Stimulated activated CD8-positive, alpha-beta memory T cell treated with anti-CD3 and anti-CD28 coated beads, Interleukin-12 subunit alpha, Interleukin-12 subunit beta, amount 100 ng/mL, for 24 hours (primary cell): ENCODE data around the gene TMEM87B.
"Not testable (repeated sequence)": the region's sequence is repeated elsewhere in the genome, so short reads cannot be mapped to it uniquely, and the experiment has no call there.

Experiments used
- DNase-seq: peaks from one replicate; pipeline ENCODE4 v3.0.0-alpha.2; 2020; ENCODE audit errors: extremely low read depth

The TMEM87B gene

DNA sequence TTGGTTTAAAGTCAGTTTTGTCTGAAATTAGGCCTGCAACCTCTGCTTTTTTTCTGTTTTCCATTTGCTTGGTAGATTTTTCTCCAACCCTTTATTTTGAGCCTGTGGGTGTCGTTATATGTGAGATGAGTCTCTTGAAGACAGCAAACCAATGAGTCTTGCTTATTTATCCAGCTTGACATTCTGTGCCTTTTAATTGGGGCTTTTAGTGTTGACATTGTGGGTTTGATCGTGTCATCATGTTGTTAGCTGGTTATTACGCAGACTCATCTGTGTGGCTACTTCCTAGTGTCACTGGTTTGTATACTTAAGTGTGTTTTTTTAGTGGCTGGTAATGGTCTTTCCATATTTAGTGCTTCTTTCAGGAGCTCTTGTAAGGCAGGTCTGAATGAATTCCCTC lies 18.8 kb downstream of the TMEM87B start:
- no peak for DNase-seq

DNA sequence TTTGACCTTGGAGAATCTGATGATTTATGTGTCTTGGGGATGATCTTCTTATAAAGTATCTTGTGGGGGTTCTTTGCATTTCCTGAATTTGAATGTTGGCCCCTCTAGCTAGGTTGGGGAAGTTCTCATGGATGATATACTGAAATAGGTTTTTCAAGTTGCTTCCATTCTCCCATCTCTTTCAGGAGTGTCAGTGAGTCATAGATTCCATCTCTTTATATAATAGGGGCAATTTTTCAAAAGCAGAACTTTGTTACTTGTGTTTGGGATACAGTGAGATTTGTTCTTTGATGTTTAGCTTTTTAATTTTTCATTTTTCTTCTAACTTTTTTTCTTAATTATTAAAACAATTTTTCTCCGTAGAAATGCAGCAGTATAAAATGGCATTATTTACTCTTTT lies 19.4 kb downstream of the TMEM87B start:
- DNase-seq = no peak

DNA sequence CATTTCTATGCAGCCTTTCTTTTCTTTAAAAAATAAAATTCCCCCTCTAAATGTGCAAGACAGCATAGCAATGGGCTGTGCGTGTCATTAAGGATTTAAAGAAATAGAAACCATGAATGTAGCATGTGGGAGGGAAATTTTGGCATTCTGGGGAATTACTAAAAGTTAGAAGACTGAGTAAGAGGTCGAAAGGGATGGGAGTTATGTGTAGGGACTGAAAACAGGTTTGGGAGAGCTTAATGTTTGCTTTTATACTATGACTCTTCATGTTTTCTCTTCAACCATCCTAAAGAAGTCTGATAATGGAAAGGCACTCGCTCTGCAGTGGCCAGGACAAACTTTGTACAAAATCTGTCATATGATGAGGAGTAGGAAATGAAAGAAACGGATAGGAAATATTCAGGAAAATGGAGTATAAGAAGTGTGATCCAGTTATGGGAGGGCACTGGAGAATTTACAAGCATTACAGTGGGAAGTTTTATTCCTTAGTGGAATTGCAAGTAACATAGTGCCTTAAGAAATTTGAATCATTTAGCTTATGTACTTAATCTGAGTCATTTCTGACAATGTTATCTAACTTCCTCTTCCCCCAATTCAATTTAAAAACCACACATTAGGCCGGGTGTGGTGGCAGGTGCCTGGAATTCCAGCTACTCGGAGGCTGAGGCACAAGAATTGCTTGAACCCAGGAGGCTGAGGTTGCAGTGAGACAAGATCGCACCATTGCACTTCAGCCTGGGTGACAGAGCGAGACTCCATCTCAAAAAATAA lies 20.6 kb downstream of the TMEM87B start:
- DNase-seq = no peak

DNA sequence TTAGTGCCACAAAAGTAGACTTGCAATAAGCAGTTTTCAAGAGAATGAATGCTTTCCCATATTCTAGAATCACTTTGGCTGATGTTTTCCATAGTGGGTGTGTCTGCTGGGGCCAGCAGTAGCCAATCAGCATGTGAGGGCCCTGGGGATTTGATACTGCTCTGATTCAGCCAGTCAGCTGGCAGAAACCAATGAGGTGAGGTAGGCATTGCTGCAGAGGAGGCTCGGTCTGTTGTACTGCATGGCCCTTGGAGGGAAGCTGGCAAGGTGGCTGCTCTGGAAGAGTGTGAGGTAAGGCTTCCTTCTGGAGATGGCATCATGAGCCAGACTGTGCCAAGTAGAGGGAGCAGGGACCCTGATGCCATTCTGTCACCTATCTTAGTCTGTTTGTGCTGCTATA lies 22.7 kb downstream of the TMEM87B start:
- DNase-seq = no peak

DNA sequence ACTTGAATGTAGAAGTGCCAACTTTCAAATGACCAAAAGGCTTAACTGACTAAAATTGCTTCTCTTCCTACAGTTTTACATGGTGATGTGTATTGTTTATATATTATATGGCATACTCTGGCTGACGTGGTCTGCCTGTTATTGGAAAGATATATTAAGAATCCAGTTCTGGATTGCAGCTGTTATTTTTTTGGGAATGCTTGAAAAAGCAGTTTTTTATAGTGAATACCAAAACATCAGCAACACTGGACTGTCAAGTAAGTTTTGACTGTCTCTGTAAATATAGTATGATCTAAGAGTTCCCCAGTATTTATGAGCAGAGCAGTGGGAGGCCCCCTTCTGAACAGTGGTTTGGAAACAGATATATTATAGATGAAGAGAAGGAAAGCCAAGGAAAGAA lies 26.2 kb downstream of the TMEM87B start:
- DNase-seq = no peak

DNA sequence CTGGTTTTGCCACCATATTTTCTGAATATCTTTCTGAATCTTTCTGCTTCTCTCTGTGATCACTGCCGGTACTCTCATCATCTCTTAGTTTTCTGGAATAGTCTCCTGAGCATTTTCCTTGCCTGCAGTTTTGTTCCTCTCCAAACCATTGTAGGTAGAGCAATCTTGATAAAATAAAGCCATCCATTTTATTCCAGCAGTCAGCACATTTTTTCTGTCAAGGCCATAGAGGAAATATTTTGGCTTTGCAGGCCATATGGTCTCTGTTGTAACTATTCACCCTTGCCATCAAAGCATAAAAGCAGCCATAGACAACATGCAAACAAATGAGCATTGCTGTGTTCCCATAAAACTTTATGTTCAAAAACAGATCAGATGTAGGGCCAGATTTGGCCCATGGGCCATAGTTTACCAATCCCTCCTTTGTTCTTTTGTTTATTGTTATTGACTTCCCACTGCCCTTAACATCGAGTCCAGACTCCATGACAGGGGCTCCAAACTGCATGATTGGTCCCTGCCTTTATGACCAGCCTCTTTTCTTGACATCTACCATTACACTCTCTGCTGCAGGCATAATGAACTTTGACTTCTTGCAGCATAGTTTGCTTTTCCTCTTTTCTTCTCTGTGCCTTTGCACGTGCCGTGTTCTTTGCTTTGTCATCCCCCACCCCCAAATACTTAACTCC lies 29.8 kb downstream of the TMEM87B start:
- DNase-seq = no peak

DNA sequence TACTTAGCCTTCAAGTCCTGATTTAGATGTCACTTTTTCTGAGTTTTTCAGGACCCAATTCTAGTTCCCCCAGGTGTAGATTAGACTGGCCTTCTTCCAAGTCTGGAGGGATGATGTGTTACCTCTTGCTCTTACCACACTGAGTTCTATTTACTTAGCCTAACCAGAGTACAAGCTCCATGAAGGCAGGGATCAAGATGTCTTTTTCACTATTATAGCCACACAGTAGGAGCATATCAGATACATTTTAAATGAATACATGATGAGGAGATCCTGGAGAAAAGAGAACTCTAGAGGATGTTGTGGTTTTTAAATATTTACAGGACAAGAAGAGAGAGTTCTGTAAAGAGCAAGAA lies 30.3 kb downstream of the TMEM87B start:
- DNase-seq = no peak

DNA sequence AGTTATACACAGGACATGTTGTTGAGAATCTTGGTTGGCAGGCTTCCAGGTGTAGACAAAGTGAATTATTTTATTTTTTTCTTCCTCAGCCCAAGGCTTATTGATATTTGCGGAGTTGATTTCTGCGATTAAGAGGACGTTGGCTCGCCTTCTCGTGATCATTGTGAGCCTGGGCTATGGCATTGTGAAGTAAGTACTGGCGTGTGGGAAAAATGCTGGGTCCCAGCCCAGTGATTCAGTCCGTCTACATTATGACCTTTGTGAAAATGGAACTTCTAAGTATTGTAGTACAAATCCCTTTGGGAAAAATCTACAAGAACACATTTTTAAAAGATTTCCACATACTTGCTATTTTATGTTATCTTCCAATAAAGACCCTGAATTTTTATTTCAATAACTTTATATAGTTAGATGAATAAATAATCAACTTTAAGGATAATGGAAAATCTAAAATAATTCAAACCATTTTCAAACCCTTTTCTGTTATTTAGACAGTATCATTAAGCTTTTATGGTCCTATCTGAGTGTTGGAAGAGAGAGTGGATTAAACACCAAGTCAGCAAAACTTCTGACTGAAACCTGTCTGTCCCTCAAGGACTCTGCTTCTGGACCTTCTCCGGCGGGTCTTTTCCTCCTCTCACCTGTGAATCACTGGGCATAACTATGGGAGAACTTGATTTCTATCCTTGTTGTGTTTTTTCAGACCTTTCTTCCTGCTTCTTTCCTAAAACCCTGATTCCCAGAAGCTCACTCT lies 31.0 kb downstream of the TMEM87B start:
- DNase-seq = no peak

DNA sequence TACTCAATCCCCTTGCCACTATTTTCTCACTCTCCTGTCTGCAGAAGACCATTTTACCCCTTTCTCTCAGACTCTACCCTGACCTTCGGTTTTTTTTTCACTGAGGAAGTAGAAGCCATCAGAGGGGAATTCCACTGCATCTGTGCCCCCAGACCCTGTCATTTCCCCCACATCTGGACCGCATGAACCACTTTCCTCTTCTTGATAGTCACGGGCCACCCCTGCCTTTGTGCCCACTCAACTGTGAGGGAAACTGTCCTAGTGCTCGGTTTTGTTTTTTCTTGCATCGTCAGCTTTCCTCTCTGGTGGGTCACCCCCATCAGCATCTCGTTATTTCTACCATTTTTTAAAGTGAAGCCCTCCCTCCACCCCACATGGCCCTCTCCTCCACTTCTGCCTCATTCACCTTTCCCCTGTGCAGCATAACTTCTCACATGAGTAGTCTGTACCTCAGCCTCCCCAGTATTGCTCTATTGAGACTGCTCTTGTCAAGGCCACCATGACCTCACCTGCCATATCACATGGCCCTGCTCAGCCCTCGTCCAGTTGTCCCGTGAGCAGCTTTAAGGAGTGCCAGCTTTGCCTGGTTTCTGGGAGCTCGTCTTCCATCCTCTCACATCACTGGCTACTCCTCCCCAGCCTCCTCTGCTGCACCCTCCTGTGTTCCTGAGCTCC lies 32.4 kb downstream of the TMEM87B start:
- no peak for DNase-seq

DNA sequence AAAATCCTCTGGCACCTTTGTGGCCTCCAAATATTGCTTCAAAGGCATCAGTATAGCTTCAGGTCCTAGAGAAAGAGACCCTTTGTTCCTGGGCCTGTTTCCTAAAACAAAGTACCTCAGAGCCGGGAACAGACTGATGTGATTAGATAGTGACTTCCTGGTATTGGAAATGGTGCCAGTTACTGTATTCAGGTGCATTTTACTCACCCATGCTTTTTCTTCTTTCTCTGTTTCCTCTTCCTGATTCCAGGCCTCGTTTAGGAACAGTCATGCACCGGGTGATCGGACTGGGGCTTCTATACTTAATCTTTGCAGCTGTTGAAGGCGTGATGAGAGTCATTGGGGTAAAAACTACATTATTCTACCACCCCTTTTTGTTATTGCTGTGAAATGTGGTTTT lies 34.3 kb downstream of the TMEM87B start:
- DNase-seq = no peak

DNA sequence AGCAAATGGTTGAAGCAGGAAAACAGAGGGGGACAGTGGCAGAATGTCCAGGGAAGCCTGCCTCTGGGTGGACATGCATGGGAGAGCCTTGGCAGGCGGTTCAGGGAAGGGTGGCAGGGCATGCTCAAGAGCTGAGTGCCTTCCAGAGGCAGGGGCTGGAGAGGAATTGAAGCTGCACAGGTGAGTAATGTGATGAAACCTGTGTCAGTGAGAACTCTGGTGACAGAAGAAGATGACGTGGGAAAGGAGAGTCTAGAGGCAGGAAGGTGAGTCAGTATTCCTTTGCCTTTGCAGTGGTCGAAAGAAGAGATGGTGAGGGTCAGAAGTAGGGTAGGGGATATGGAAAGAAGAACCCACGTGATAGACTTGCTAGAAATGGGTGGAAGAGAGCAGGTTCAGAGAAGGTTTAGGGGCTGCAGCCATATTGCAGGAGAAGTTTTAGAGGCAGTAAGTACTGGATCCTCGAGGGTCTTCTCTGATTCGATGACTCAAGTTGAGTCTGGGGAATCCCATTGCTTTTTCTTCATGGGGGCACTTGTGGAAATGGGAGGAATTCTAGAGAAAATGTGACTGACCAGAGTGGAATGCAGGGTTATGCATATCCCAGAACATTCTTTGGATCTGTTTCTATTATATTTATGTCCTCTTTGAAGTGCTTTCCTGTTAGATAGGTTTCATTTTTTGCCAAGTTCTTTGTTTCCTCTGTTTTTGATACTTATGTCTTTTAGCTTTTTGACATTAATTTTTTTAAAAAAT lies 37.4 kb downstream of the TMEM87B start:
- DNase-seq = no peak

DNA sequence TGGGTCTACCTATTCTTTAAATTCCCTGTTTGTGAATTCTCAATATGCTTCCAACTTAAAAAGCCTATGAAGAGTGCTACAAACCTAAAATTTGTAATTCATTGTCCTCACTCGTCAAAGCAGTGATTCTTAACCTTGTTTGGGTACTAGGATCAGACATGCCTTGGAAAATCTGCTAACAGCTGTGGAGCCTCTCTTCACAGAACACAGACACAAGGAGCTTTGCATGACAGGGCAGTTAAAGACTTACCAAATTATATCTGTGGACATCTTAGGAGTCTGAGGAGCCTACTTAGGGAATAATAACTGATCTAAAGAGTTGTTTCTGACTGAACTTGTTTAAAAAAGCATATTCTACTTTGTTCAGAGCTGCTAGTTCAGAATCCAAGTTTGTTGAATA lies 38.1 kb downstream of the TMEM87B start:
- no peak for DNase-seq

DNA sequence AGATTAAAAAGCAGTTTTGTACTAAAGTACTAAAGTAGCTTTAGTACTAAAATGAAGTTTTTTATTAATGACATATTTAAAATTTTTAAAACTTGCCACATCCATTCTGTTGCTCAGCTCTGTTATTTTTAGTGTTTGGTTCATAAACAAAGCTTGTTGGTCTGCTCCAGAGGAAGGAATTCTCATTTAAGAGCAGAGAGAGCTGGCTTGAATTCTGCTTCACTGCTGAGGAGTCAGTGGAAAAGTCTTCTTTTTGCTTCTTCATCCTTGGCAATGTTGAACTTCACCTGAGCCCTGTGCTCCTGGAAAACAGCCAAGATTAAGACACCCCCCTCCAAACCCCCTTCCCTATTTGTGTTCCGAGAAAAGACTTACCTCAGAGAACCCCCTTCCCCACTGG lies 40.6 kb downstream of the TMEM87B start:
- DNase-seq = no peak

DNA sequence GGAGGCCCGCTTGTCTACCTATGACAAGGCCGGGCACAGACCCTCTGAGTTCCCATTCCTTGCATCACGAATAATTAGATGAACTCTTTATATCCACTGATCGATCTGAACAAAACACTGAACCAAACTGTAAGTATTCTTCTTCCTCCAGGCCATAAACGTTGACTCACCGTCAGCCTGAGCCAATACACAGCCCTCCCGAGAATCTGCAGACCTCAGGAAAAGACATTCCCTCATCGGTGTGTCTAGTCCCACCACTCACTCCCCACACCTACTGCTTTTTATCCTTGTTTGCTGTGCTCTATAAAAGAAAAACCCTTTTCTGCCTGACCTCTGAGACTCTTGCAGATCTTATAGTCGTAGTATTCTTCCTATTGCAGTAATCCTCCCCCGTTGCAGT lies 41.0 kb downstream of the TMEM87B start:
- no peak for DNase-seq

DNA sequence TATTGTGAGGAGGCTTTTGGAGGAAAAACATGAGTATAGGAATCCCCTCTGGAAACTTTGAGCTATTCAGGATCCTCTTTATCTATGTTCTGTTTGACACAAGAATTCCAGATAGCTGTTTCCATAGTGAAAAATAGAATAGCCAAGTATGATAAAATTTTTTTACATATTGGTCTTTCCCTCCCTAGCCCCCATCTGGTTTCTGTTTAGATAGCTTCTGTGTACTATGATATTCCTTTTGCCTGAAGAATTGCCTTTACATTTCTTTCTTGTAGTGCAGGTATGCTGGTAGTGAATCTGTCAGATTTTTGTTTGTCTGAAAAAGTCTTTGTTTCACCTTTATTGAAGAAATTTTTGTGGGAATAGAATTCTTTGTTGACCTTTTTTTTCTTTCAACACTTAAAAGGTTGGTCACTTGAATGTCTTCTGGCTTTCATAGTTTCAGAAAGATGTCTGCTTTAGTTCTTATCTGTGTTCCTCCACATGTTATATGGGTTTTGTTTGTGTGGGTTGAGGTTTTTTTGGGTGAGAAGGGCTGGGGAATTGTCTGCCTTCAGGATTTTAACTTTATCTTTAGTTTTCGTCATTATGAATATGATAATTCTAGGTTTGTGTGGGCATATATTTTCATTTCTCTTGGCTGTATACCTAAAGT lies 53.2 kb downstream of the TMEM87B start:
- no peak for DNase-seq

DNA sequence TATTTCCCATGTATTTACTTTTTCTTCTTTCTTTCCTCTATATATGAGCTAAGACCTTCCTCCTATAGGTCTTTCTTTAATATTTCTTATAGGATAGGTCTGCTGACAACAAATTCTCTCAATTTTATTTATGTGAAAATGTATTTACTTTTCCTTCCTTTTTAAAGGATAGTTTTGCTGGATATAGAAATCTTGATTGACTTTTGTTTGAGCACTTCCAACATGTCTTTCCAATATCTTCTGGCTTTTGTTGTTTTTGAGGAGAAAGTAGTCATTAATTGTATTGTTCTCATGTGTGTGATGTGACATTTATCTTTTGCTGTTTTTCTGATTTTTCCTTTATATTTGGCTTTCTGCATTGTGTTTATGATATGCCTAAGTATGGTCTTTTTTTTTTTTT lies 54.2 kb downstream of the TMEM87B start:
- no peak for DNase-seq

DNA sequence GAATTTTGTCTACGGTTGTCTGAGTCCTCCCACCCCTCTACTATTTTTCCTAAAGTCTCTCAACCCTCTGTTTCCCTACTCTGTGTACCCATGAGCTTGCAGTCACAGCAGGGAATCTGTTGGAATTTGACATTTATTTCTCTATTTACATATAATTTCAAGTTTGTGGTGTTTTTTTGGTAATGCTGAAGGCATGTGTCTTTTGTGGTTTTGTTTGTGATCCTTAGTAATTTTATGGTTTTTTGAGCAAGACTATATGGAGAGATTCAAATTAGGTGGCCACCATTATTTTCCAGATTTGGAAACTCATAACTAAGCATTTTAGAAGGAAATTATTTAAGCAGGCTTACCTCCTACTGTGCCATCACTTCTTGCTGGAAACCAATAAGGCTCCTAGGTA lies 55.9 kb downstream of the TMEM87B start:
- no peak for DNase-seq

DNA sequence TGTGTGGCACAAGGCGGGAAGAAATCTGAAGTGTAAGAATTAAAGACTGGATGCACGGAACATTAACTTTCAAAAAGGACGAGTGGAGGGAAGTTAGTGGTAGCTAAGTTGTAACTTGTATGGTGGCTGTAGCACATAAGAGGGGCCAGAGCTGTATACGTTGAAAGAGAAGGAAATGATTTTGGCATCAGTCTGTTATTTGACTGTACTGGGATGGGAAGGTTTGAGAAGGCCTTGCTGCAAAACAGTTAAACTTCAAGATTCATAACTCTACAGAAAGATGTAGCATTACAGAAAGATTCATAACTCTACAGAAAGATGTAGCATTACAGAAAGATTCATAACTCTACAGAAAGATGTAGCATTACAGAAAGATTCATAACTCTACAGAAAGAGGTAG lies 58.3 kb downstream of the TMEM87B start:
- not testable (repeated sequence) for DNase-seq

DNA sequence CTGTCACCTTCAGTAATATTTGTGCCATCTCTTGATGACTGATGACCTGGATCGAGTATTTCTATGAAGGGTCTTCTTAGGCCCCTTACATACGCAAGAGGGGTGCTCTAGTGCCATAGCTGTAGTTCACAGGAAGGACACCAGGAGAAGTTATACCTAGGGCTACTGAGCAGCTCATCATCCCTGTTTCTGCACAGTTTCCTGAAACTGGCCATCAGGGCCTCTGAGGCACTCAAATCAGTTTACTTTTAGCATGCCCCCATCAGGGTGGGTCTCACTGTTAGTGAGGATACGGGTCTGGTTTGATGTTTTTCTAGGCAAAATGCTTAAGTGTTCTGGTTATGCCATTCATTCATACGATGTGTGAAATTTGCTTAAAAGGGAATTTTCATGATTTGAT lies 63.1 kb downstream of the TMEM87B start:
- no peak for DNase-seq

DNA sequence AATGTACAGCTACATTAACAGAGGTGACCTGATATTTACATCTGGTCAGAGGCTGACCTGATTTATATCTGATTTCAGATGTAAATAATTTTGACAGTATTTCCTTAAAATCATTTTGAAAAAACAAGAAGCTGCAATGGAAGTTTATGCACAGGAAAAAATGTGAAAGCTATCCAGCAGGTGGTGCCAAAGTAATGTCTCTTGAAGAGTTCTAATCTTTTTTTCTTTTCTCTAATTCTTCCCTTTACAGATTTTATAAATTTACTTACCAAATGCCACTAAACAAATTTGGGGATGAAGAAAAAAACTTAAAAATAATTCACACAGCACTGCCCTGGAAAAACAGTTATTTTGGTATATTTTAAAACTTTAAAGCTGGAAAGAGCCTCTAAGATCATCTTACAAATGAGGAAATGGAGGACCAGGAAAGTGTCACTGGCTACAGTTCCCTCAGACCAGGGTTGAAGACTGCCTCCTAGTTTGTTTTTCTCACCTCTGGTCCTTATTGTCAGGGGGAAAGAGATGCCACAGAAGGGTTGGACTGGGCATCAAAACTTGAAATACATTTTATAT lies 66.7 kb downstream of the TMEM87B start:
- no peak for DNase-seq

DNA sequence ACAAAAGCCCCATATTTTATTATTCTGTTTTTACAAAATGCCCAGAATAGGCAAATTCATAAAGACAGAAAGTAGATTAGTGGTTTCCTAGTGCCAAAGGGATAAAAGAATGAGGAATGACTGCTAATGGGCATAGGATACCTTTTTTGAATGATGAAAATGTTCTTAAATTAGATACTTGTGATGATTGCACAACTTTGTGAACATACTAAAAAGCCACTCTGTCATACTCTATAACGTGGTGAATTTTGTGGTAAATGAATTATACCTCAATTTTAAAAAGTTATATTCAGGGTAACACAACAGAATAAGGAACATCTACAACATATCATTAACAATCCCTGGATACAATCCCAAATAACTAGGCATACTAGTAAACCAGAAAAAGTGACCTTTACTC lies 74.0 kb downstream of the TMEM87B start:
- DNase-seq = no peak
